Keratinocyte (primary cell): Measurements from ENCODE around the gene ACTA2. TPM values are rescaled to one million over a fixed set of nuclear protein-coding genes. Genes with fewer than 3 reads are reported as not detected.

ENCODE experiments used
- DNase-seq: peaks from one replicate; pipeline ENCODE4 v3.0.0-alpha.2; 2011; ENCODE audit warnings: low read depth, missing footprints, low spot score
- FAIRE-seq: peaks from 2 replicates; lab custom pipeline; 2011; peaks lifted over from hg19 to GRCh38; lab: Jason Lieb, UNC
- H2AFZ ChIP-seq: 2 replicates; pipeline ENCODE4 v1.6.0; 2012; ENCODE audit warnings: low read length, control low read depth, inconsistent platforms; ENCODE audit not compliant: control insufficient read depth
- H3K27ac ChIP-seq: 2 replicates; pipeline ENCODE4 v1.5.1; 2011; ENCODE audit warnings: low read length; ENCODE audit not compliant: control insufficient read depth, insufficient read depth
- H3K27me3 ChIP-seq: 3 replicates; pipeline ENCODE4 v1.6.0; 2011; ENCODE audit warnings: low read length; ENCODE audit not compliant: control insufficient read depth, insufficient read depth; ENCODE audit errors: extremely low read depth
- H3K36me3 ChIP-seq, 2 experiments: 2 replicates in 1 of 2; 3 replicates in 1 of 2; pipeline ENCODE4 v1.5.1; 2011; ENCODE audit warnings: low read length in 2 of 2, mild to moderate bottlenecking in 1 of 2; ENCODE audit not compliant: control insufficient read depth in 2 of 2, insufficient read depth in 2 of 2; ENCODE audit errors: extremely low read depth in 1 of 2
- H3K4me1 ChIP-seq: 3 replicates; pipeline ENCODE4 v1.5.1; 2011; ENCODE audit warnings: low read length; ENCODE audit not compliant: control insufficient read depth, insufficient read depth; ENCODE audit errors: extremely low read depth
- H3K4me2 ChIP-seq: 3 replicates; pipeline ENCODE4 v1.6.0; 2011; ENCODE audit warnings: low read depth, low read length; ENCODE audit not compliant: control insufficient read depth, insufficient read depth; ENCODE audit errors: extremely low read depth
- H3K4me3 ChIP-seq, 3 experiments: fragments of 200-600 bp in 1 of 3; sonication (generic) in 1 of 3; 2 replicates in 2 of 3; 3 replicates in 1 of 3; pipeline ENCODE4 v1.5.1; 2011 to 2016; ENCODE audit warnings: low read length in 3 of 3, mild to moderate bottlenecking in 3 of 3, control low read depth in 2 of 3, inconsistent platforms in 1 of 3, low read depth in 1 of 3, mixed read lengths in 1 of 3, mixed run types in 1 of 3, moderate library complexity in 1 of 3; ENCODE audit not compliant: control insufficient read depth in 2 of 3, insufficient read depth in 2 of 3; ENCODE audit errors: extremely low read depth in 1 of 3
- H3K79me2 ChIP-seq: 2 replicates; pipeline ENCODE4 v1.6.0; 2012; ENCODE audit warnings: low read length; ENCODE audit not compliant: control insufficient read depth, insufficient read depth
- H3K9ac ChIP-seq: 3 replicates; pipeline ENCODE4 v1.6.0; 2011; ENCODE audit warnings: low read length; ENCODE audit not compliant: control insufficient read depth, insufficient read depth; ENCODE audit errors: extremely low read depth
- H3K9me1 ChIP-seq: 3 replicates; pipeline ENCODE4 v1.6.0; 2011; ENCODE audit warnings: low read length; ENCODE audit not compliant: control insufficient read depth, insufficient read depth; ENCODE audit errors: extremely low read depth
- H3K9me3 ChIP-seq: 2 replicates; pipeline ENCODE4 v1.5.1; 2012; ENCODE audit warnings: low read depth, low read length; ENCODE audit not compliant: control insufficient read depth
- H4K20me1 ChIP-seq: 3 replicates; pipeline ENCODE4 v1.6.0; 2011; ENCODE audit warnings: low read length; ENCODE audit not compliant: control insufficient read depth, insufficient read depth; ENCODE audit errors: extremely low read depth
- CTCF ChIP-seq, 3 experiments: IDR thresholded peaks in 1 of 3; conservative IDR thresholded peaks in 1 of 3; optimal IDR thresholded peaks in 1 of 3; 2 replicates in 2 of 3; 3 replicates in 1 of 3; pipeline versions ENCODE3 to v1.5.1; 2011; ENCODE audit warnings: low read length in 3 of 3, mild to moderate bottlenecking in 3 of 3, moderate library complexity in 2 of 3, control low read depth in 1 of 3, inconsistent platforms in 1 of 3; ENCODE audit not compliant: insufficient read depth in 2 of 3; ENCODE audit errors: extremely low read depth in 1 of 3
- EZH2 ChIP-seq: IDR thresholded peaks from one replicate; pipeline ENCODE4 v1.6.1; 2012; ENCODE audit warnings: inconsistent platforms, mild to moderate bottlenecking, low read length, moderate library complexity
- dilution Hi-C: fragments of 300-500 bp; cut with MboI; formaldehyde crosslinking; loops from one replicate; pipeline ENCODE4 v1.7.0; 2020; ENCODE audit warnings: low sequenced_read_pairs; ENCODE audit not compliant: extremely low pct_ligation_motif_present
- polyA plus RNA-seq, 5 experiments: library from polyadenylated mRNA; depleted of rRNA in 3 of 5; stranded (reverse) in 3 of 5; stranded (forward) in 1 of 5; unstranded in 1 of 5; fragments of >200 nt; gene quantifications; 1 replicate in 1 of 5; 2 replicates in 3 of 5; 3 replicates in 1 of 5; pipeline versions ENCODE4 v1.2.1 to v1.2.3, GENCODE V29; 2011 to 2012; ENCODE audit warnings: missing spikeins in 2 of 5, low read depth in 1 of 5, low replicate concordance in 1 of 5

Gene ACTA2
- polyA plus RNA-seq, 1 donor (not counting 4 experiments of a cell fraction or from before 2014, with no cell fraction given), result 3.7 TPM

GRCh38 chr10:88946200-88946599 is 6.4 kb downstream of the ACTA2 start:
- dilution Hi-C loops, result no loop called here
- no peak overlapping the region for H3K9ac ChIP-seq
- no peak overlapping the region for H3K27ac ChIP-seq
- H3K4me1 ChIP-seq, result peaks cover 5% of the 10 kb centered on the region
- H3K79me2 ChIP-seq, result no peaks in the 10 kb centered on the region
- no peaks in the 10 kb centered on the region for H3K9me3 ChIP-seq
- no peaks in the 10 kb centered on the region for H3K9me1 ChIP-seq
- no peak overlapping the region for H2AFZ ChIP-seq
- FAIRE-seq (no peak), DNase-seq (no peak)
- H3K36me3 ChIP-seq, result no peaks in the 10 kb centered on the region
- no peaks in the 10 kb centered on the region for H4K20me1 ChIP-seq
- TF ChIP-seq EZH2 (no peak), CTCF (optimal IDR thresholded peaks at IDR 0.05 in 1 of 3, IDR thresholded peaks at IDR 0.05 in 1 of 3, conservative IDR thresholded peaks at IDR 0.05 in 1 of 3; ENCODE audit: extremely low read depth in 1 of 3, insufficient read depth in 2 of 3, low read length in 3 of 3) (no peak)
- H3K4me3 ChIP-seq, result no peak overlapping the region
- no peak overlapping the region for H3K4me2 ChIP-seq
- H3K27me3 ChIP-seq, result no peaks in the 10 kb centered on the region

GRCh38 chr10:88944813-88945212 is 7.8 kb downstream of the ACTA2 start:
- Histone ChIP-seq H3K9me3 (no peaks in the 10 kb centered on the region), H3K4me3 (no peak overlapping the region), H3K27me3 (no peaks in the 10 kb centered on the region), H2AFZ (no peak overlapping the region), H3K9ac (no peak overlapping the region), H3K36me3 (no peaks in the 10 kb centered on the region), H3K4me1 (no peaks in the 10 kb centered on the region), H3K4me2 (no peak overlapping the region), H3K79me2 (no peaks in the 10 kb centered on the region), H3K9me1 (no peaks in the 10 kb centered on the region), H4K20me1 (no peaks in the 10 kb centered on the region), H3K27ac (no peak overlapping the region)
- DNase-seq, result no peak
- no peak for FAIRE-seq
- no peak for TF ChIP-seq EZH2
- no peak for TF ChIP-seq CTCF (optimal IDR thresholded peaks at IDR 0.05 in 1 of 3, IDR thresholded peaks at IDR 0.05 in 1 of 3, conservative IDR thresholded peaks at IDR 0.05 in 1 of 3; ENCODE audit: extremely low read depth in 1 of 3, insufficient read depth in 2 of 3, low read length in 3 of 3)
- dilution Hi-C loops, result no loop called here
